DND-41 (cell line): ENCODE data around the gene SLC25A25.

Source experiments
- ATAC-seq: fragments of 200-7000 bp; cut with Tn5 transposase; 3 replicates; pipeline ENCODE4 v1.9.1; 2021; ENCODE audit warnings: low read depth; ENCODE audit not compliant: insufficient read depth
- DNase-seq: peaks from one replicate; pipeline ENCODE4 v3.0.0-alpha.2; 2020
- H2AFZ ChIP-seq: 2 replicates; pipeline ENCODE4 v1.6.0; 2012; ENCODE audit warnings: low read depth, low read length
- H3K27ac ChIP-seq: 2 replicates; pipeline ENCODE4 v1.5.1; 2012; ENCODE audit warnings: low read length, inconsistent platforms
- H3K27me3 ChIP-seq: fragments of 200-600 bp; sonication (generic); 2 replicates; pipeline ENCODE4 v1.6.0; 2012; ENCODE audit warnings: low read length, mild to moderate bottlenecking, inconsistent platforms; ENCODE audit not compliant: insufficient read depth, poor library complexity
- H3K36me3 ChIP-seq: 2 replicates; pipeline ENCODE4 v1.5.1; 2012; ENCODE audit warnings: low read length, inconsistent platforms; ENCODE audit not compliant: insufficient read depth
- H3K4me1 ChIP-seq: 2 replicates; pipeline ENCODE4 v1.5.1; 2012; ENCODE audit warnings: mild to moderate bottlenecking, low read length; ENCODE audit not compliant: insufficient read depth
- H3K4me2 ChIP-seq: 2 replicates; pipeline ENCODE4 v1.6.0; 2012; ENCODE audit warnings: mild to moderate bottlenecking, moderate library complexity, low read length, inconsistent platforms; ENCODE audit not compliant: insufficient read depth
- H3K4me3 ChIP-seq, 2 experiments: fragments of 200-600 bp in 1 of 2; shearing (Covaris generic) in 1 of 2; 2 replicates each; pipeline ENCODE4 v1.5.1; 2012 to 2016; ENCODE audit warnings: inconsistent platforms in 2 of 2, low read length in 2 of 2, mild to moderate bottlenecking in 2 of 2, low read depth in 1 of 2, moderate library complexity in 1 of 2
- H3K79me2 ChIP-seq: 2 replicates; pipeline ENCODE4 v1.6.0; 2012; ENCODE audit warnings: low read length, inconsistent platforms; ENCODE audit not compliant: insufficient read depth
- H3K9ac ChIP-seq: 2 replicates; pipeline ENCODE4 v1.6.0; 2012; ENCODE audit warnings: low read depth, mild to moderate bottlenecking, inconsistent platforms, low read length, moderate library complexity
- H3K9me3 ChIP-seq: 2 replicates; pipeline ENCODE4 v1.5.1; 2012; ENCODE audit warnings: low read length, moderate library complexity, mild to moderate bottlenecking, inconsistent platforms; ENCODE audit not compliant: insufficient read depth, severe bottlenecking
- H4K20me1 ChIP-seq: 2 replicates; pipeline ENCODE4 v1.6.0; 2012; ENCODE audit warnings: low read length; ENCODE audit not compliant: insufficient read depth
- CTCF ChIP-seq: IDR thresholded peaks from 2 replicates; pipeline ENCODE4 v1.5.1; 2012; ENCODE audit warnings: borderline replicate concordance, low read length, moderate library complexity, mild to moderate bottlenecking; ENCODE audit not compliant: poor library complexity, severe bottlenecking; ENCODE audit errors: extremely low read depth
- EZH2 ChIP-seq: IDR thresholded peaks from 3 replicates; pipeline ENCODE4 v1.6.1; 2012; ENCODE audit warnings: borderline replicate concordance, low read depth, mild to moderate bottlenecking, moderate library complexity, low read length, inconsistent platforms; ENCODE audit not compliant: severe bottlenecking

Gene SLC25A25

GRCh38 chr9:128065907-128066712 is 1.9 kb upstream of the SLC25A25 start:
- Histone ChIP-seq H3K36me3 (peaks cover 24% of the 10 kb centered on the region), H3K4me2 (peak overlapping the region; percentile 100), H3K9ac (peak overlapping the region; percentile 74), H3K9me3 (no peaks in the 10 kb centered on the region), H4K20me1 (0 out of 2 replicates have a peak, but pooled peaks cover 4% of the 10 kb centered on the region), H2AFZ (peak overlapping the region; percentile 77; the same call in 1 of the 2 replicates), H3K79me2 (peaks cover 51% of the 10 kb centered on the region), H3K4me3 (peak overlapping the region; percentile 39 to 80; a peak in 3 of 4 replicates), H3K27me3 (no peaks in the 10 kb centered on the region), H3K4me1 (peaks cover 47% of the 10 kb centered on the region), H3K27ac (peak overlapping the region; percentile 86)
- DNase-seq (no peak), ATAC-seq (no peak)
- TF ChIP-seq EZH2 = no peak
- TF ChIP-seq CTCF = no peak

DNA sequence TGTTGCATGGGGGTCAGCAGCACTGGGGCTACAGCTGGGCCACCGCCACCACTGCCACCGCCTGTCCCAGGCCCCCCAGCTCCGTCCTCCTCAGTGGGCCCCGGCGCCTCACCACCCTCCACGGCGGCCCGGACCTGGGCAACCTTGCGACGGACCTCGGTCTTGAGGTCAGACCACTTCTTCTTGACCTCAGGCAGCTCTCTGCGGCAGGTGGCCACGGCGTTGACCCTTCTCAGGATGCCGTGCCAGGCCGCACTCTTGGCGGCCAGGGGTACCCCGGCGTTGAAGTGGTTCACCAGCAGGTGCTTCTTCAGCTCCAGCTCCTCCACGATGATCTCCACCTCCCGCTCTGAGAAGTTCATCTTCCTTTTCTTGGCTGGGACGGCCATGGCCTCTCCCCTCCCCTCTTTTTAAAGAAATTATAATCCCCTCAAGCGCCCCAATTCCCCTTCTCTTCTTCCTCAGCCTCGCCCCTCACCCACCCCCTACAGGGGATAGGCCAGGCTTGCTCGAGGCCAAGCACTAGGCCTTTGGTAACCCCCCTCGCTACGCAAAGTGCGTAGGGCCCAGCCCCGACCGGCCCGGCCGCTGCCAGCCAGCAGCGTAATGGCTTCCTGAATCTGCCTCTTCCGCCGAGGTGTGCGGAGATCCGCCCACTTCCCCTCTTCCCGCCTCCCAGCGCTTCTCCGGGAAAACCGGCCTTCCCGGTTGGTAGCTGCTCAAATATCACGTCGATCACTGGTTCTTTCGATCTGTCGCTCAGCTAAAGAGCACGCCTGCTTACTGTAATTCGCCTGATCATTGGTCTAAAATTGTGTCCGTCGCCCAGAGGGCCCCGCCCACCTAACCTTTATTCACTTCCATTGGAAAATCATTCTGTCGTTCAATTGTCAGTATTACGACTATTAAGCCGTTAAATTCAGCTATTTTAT is 1.1 kb upstream of the SLC25A25 start, which contains the start of gene NAIF1:
Gene NAIF1, minus strand, starts transcription at position 608 of the 932 bp plus-strand sequence. Its CDS starts 219 bp downstream, at position 389.
- peak; percentile 96 for DNase-seq
- H3K4me1 ChIP-seq = peaks cover 56% of the 10 kb centered on the region
- no peak for TF ChIP-seq EZH2
- no peak for TF ChIP-seq CTCF
- peak within 1 kb of the TSS; percentile 100 for H3K4me2 ChIP-seq
- peak within 1 kb of the TSS; percentile 89 for H3K4me3 ChIP-seq
- H3K27ac ChIP-seq = peak within 1 kb of the TSS; percentile 100
- no peaks in the 10 kb centered on the region for H3K27me3 ChIP-seq
- peak; percentile 78 for ATAC-seq
- H3K79me2 ChIP-seq = peaks cover 59% of the 10 kb centered on the region
- H4K20me1 ChIP-seq = 0 out of 2 replicates have a peak, but pooled peaks cover 4% of the 10 kb centered on the region
- H3K36me3 ChIP-seq = peaks cover 18% of the 10 kb centered on the region
- peak within 1 kb of the TSS; percentile 82 for H2AFZ ChIP-seq
- no peaks in the 10 kb centered on the region for H3K9me3 ChIP-seq
- H3K9ac ChIP-seq = peak within 1 kb of the TSS; percentile 91

DNA sequence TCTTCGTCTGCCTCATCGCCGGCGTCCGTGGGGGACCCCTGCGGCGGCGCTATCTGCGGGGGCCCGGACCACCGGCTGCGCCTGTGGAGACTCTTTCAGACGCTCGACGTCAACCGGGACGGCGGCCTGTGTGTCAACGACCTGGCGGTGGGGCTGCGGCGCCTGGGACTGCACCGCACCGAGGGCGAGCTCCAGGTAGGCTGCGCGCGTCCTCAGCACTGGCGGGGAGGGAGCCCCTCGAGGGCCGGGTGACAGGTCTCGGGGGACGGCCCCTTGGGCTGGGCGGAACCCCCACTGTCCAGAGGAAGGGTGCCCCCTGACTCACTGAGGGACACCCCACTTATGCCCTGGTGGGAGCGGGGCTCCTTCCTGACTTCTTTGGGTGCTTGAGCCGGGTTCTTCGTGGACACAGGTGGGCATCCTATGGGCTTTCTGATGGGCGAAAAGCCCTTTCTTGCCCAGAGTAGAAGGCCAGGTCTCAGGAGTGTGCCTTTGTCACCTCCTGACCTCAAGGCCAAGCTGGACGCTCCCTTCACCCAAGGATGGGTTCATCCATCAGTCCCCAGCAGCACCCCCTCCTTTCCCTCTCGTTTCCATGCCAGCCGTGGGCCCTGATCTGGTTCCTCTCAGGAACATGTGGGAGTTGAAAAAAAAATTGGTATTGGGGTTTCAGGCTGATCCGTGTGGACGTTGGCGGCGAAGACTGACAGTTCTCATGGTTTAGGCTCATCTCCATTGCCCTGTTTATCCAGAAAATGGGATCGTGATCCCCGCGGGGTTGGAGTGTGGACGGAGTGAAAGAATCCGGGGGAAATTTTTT is 564 bp downstream of the SLC25A25 start:
- TF ChIP-seq CTCF = no peak
- no peak for TF ChIP-seq EZH2
- no peaks in the 10 kb centered on the region for H3K27me3 ChIP-seq
- peaks cover 70% of the 10 kb centered on the region for H3K4me1 ChIP-seq
- peaks cover 75% of the 10 kb centered on the region for H3K79me2 ChIP-seq
- peak overlapping the region; percentile 75 for H3K27ac ChIP-seq
- H3K9me3 ChIP-seq = no peaks in the 10 kb centered on the region
- DNase-seq = peak; percentile 18
- peak overlapping the region; percentile 88 for H3K9ac ChIP-seq
- H3K4me3 ChIP-seq = peak overlapping the region; percentile 89
- peaks cover 6% of the 10 kb centered on the region for H3K36me3 ChIP-seq
- peak; percentile 1; the same call in 1 of the 3 replicates for ATAC-seq
- 0 out of 2 replicates have a peak, but pooled peaks cover 4% of the 10 kb centered on the region for H4K20me1 ChIP-seq
- H3K4me2 ChIP-seq = peak overlapping the region; percentile 86
- peak overlapping the region; percentile 70 for H2AFZ ChIP-seq
